GM23338 (cell line): Measurements from ENCODE around the gene DCAF10. TPM values are rescaled to one million over a fixed set of nuclear protein-coding genes. Genes with fewer than 3 reads are reported as not detected.
"Not testable (repeated sequence)": the region's sequence is repeated elsewhere in the genome, so short reads cannot be mapped to it uniquely, and the experiment has no call there.

Source experiments
- ATAC-seq: fragments of 200-7000 bp; cut with Tn5 transposase; 3 replicates; pipeline ENCODE4 v1.9.1; 2020
- DNase-seq: peaks from one replicate; pipeline ENCODE4 v3.0.0-alpha.2; 2015; ENCODE audit warnings: low spot score
- H2AFZ ChIP-seq: fragments of 200-600 bp; sonication (generic); 2 replicates; pipeline ENCODE4 v1.8.0; 2016; ENCODE audit warnings: antibody characterized with exemption, mild to moderate bottlenecking, moderate library complexity
- H3F3A ChIP-seq: fragments of 200-600 bp; sonication (generic); replicated peaks from 2 replicates; pipeline ENCODE4 v1.8.0; 2017; ENCODE audit warnings: antibody characterized with exemption, mixed run types, low read depth
- H3K27ac ChIP-seq: fragments of 200-600 bp; sonication (generic); 2 replicates; pipeline ENCODE4 v1.6.1; 2016; ENCODE audit warnings: low read depth
- H3K27me3 ChIP-seq: fragments of 200-600 bp; sonication (generic); 2 replicates; pipeline ENCODE4 v1.8.0; 2016; ENCODE audit warnings: mild to moderate bottlenecking, mixed run types, moderate library complexity; ENCODE audit not compliant: insufficient read depth
- H3K36me3 ChIP-seq: fragments of 200-600 bp; sonication (generic); 2 replicates; pipeline ENCODE4 v1.8.0; 2016; ENCODE audit warnings: mild to moderate bottlenecking; ENCODE audit not compliant: insufficient read depth
- H3K4me1 ChIP-seq: fragments of 200-600 bp; sonication (generic); 2 replicates; pipeline ENCODE4 v1.8.0; 2016; ENCODE audit warnings: mild to moderate bottlenecking, moderate library complexity; ENCODE audit not compliant: insufficient read depth
- H3K4me2 ChIP-seq: fragments of 200-600 bp; sonication (generic); 2 replicates; pipeline ENCODE4 v1.7.1; 2017; ENCODE audit warnings: mixed run types
- H3K4me3 ChIP-seq: fragments of 200-600 bp; sonication (generic); 2 replicates; pipeline ENCODE4 v1.6.1; 2016; ENCODE audit warnings: mixed run types
- H3K79me2 ChIP-seq: fragments of 200-600 bp; sonication (generic); replicated peaks from 2 replicates; pipeline ENCODE4 v1.8.0; 2017; ENCODE audit warnings: mild to moderate bottlenecking; ENCODE audit not compliant: insufficient read depth
- H3K9me2 ChIP-seq: fragments of 200-600 bp; sonication (generic); 2 replicates; pipeline ENCODE4 v1.8.0; 2017; ENCODE audit not compliant: insufficient read depth
- H4K20me1 ChIP-seq: fragments of 200-600 bp; sonication (generic); replicated peaks from 2 replicates; pipeline ENCODE4 v1.8.0; 2017; ENCODE audit warnings: mild to moderate bottlenecking; ENCODE audit not compliant: insufficient read depth
- H3K27ac Mint-ChIP-seq: 2 replicates; pipeline ENCODE4 v1.8.0; 2020; ENCODE audit warnings: inconsistent platforms, mild to moderate bottlenecking, moderate library complexity, mixed read lengths
- H3K27me3 Mint-ChIP-seq: 3 replicates; pipeline ENCODE4 v1.8.0; 2022; ENCODE audit warnings: low read depth, mild to moderate bottlenecking, moderate library complexity, mixed read lengths, inconsistent platforms; ENCODE audit not compliant: insufficient read depth, poor library complexity
- H3K36me3 Mint-ChIP-seq: 3 replicates; pipeline ENCODE4 v1.8.0; 2021; ENCODE audit warnings: low read depth, mild to moderate bottlenecking, inconsistent platforms, moderate library complexity, mixed read lengths
- H3K4me1 Mint-ChIP-seq: 3 replicates; pipeline ENCODE4 v1.8.0; 2020; ENCODE audit warnings: mild to moderate bottlenecking, inconsistent platforms, mixed read lengths
- H3K4me3 Mint-ChIP-seq: 3 replicates; pipeline ENCODE4 v1.8.0; 2021; ENCODE audit warnings: moderate library complexity, mild to moderate bottlenecking, inconsistent platforms, mixed read lengths
- H3K9me3 Mint-ChIP-seq: 3 replicates; pipeline ENCODE4 v1.8.0; 2020; ENCODE audit warnings: moderate library complexity, mild to moderate bottlenecking, inconsistent platforms, mixed read lengths
- CTCF ChIP-seq, 2 experiments: fragments of 200-600 bp in 1 of 2; sonication (generic) in 1 of 2; conservative IDR thresholded peaks; 2 replicates each; pipeline versions ENCODE4 v1.5.1 to v1.6.1; 2016 to 2017; ENCODE audit warnings: antibody characterized with exemption in 2 of 2, low read depth in 2 of 2, mild to moderate bottlenecking in 2 of 2, moderate library complexity in 1 of 2
- ETS1 ChIP-seq: IDR thresholded peaks from 2 replicates; pipeline ENCODE4 v1.6.1; 2016; ENCODE audit warnings: antibody characterized with exemption
- polyA plus RNA-seq: library from polyadenylated mRNA; unstranded; fragments of >200 nt; fragmentation: Nextera tagmentation; extraction: Ambion mirVana; gene quantifications from 2 replicates; pipeline ENCODE4 v1.2.1, GENCODE V29; 2016
- total RNA-seq: library from RNA; depleted of rRNA; stranded (reverse); fragments of >200 nt; shearing (Covaris generic); gene quantifications from 2 replicates; pipeline ENCODE4 v1.2.3, GENCODE V29; 2014
- TF ChIP-seq, protein P1 (sequence below): IDR thresholded peaks from one replicate; pipeline ENCODE4 v1.6.1; 2018; ENCODE audit warnings: antibody characterized with exemption; ENCODE audit not compliant: unreplicated experiment
- TF ChIP-seq, protein P2 (sequence below): fragments of 250-450 bp; sonication (Bioruptor Pico); IDR thresholded peaks from 2 replicates; pipeline ENCODE4 v1.5.0; 2020; ENCODE audit warnings: mild to moderate bottlenecking, moderate library complexity

Gene DCAF10
- total and polyA plus RNA-seq, 2 experiments from 2014 or later, result 6.6 to 11.5 TPM

DNA sequence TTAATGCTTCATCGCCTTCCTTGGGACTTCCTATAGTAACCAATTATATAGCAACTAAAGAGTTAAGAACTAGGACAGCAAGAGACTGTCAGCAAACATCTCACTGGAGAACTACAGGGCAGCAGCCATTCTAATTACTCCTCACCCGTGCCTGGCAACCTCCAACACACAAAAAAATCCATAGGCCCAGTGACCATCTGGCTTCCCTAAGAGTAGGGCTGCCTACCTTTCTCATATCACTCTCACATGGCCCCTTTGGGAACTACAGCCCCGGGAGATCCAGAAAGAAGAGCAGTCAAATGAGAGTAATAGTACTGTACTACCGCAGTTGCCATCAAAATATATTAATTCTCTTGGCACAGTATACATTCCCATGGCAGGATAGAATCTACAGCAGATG is 5.7 kb downstream of the DCAF10 start (continued):
- TF ChIP-seq, protein P1, sequence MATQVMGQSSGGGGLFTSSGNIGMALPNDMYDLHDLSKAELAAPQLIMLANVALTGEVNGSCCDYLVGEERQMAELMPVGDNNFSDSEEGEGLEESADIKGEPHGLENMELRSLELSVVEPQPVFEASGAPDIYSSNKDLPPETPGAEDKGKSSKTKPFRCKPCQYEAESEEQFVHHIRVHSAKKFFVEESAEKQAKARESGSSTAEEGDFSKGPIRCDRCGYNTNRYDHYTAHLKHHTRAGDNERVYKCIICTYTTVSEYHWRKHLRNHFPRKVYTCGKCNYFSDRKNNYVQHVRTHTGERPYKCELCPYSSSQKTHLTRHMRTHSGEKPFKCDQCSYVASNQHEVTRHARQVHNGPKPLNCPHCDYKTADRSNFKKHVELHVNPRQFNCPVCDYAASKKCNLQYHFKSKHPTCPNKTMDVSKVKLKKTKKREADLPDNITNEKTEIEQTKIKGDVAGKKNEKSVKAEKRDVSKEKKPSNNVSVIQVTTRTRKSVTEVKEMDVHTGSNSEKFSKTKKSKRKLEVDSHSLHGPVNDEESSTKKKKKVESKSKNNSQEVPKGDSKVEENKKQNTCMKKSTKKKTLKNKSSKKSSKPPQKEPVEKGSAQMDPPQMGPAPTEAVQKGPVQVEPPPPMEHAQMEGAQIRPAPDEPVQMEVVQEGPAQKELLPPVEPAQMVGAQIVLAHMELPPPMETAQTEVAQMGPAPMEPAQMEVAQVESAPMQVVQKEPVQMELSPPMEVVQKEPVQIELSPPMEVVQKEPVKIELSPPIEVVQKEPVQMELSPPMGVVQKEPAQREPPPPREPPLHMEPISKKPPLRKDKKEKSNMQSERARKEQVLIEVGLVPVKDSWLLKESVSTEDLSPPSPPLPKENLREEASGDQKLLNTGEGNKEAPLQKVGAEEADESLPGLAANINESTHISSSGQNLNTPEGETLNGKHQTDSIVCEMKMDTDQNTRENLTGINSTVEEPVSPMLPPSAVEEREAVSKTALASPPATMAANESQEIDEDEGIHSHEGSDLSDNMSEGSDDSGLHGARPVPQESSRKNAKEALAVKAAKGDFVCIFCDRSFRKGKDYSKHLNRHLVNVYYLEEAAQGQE, result no peak
- TF ChIP-seq CTCF (conservative IDR thresholded peaks at IDR 0.05; ENCODE audit: low read depth in 2 of 2) (no peak), ETS1 (no peak)

- not testable (repeated sequence) for H3K27ac Mint-ChIP-seq, H3K9me2 ChIP-seq, H3K27me3 ChIP-seq, H3K79me2 ChIP-seq, H3K27me3 Mint-ChIP-seq, DNase-seq, H2AFZ ChIP-seq, H3K9me3 Mint-ChIP-seq, H3K4me1 Mint-ChIP-seq, H3K4me2 ChIP-seq, H3K4me3 ChIP-seq, ATAC-seq, H4K20me1 ChIP-seq, H3K4me3 Mint-ChIP-seq, H3F3A ChIP-seq, H3K27ac ChIP-seq, H3K4me1 ChIP-seq, H3K36me3 ChIP-seq, H3K36me3 Mint-ChIP-seq
These were observed 9.1 kb downstream of the DCAF10 start for GRCh38 chr9:37809676-37810075.

DNA sequence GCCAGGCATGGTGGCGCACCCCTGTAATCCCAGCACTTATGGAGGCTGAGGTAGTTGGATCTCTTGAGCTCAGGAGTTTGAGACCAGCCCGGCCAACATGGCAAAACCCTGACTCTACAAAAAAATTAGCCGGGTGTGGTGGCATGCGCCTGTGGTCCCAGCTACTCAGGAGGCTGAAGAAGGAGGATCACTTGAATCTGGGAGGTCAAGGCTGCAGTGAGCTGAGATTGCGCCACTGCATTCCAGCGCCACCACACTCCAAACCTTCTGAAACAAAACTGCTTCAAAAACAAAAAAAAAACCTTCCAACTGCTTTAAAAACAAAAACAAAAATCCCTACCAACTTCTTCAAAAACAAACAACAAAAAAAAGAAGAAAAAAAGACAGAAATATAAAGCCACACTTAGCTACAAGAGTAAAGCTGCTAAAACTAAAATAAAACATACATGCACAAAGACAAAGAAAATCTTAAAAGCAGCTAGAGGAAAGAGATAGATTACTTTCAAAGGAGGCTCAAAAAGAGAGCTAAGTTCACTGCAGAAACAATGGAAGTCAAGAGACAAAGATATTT is 11.4 kb downstream of the DCAF10 start:
- no peak for ATAC-seq
- Histone ChIP-seq H3K4me2 (no peak overlapping the region), H3K4me1 (no peaks in the 10 kb centered on the region), H3K27ac (no peak overlapping the region), H3K4me3 (no peak overlapping the region), H4K20me1 (no peaks in the 10 kb centered on the region), H3K79me2 (peaks cover 9% of the 10 kb centered on the region), H3K9me2 (no peaks in the 10 kb centered on the region), H2AFZ (no peak overlapping the region), H3K36me3 (no peaks in the 10 kb centered on the region), H3F3A (no peaks in the 10 kb centered on the region), H3K27me3 (no peaks in the 10 kb centered on the region)
- peak overlapping the region; percentile 14; the same call in 1 of the 2 replicates for H3K27ac Mint-ChIP-seq
- no peaks in the 10 kb centered on the region for H3K9me3 Mint-ChIP-seq
- no peak overlapping the region for H3K4me3 Mint-ChIP-seq
- H3K36me3 Mint-ChIP-seq, result no peaks in the 10 kb centered on the region
- H3K4me1 Mint-ChIP-seq, result no peaks in the 10 kb centered on the region
- no peaks in the 10 kb centered on the region for H3K27me3 Mint-ChIP-seq
- no peak for DNase-seq
- TF ChIP-seq, protein P2, sequence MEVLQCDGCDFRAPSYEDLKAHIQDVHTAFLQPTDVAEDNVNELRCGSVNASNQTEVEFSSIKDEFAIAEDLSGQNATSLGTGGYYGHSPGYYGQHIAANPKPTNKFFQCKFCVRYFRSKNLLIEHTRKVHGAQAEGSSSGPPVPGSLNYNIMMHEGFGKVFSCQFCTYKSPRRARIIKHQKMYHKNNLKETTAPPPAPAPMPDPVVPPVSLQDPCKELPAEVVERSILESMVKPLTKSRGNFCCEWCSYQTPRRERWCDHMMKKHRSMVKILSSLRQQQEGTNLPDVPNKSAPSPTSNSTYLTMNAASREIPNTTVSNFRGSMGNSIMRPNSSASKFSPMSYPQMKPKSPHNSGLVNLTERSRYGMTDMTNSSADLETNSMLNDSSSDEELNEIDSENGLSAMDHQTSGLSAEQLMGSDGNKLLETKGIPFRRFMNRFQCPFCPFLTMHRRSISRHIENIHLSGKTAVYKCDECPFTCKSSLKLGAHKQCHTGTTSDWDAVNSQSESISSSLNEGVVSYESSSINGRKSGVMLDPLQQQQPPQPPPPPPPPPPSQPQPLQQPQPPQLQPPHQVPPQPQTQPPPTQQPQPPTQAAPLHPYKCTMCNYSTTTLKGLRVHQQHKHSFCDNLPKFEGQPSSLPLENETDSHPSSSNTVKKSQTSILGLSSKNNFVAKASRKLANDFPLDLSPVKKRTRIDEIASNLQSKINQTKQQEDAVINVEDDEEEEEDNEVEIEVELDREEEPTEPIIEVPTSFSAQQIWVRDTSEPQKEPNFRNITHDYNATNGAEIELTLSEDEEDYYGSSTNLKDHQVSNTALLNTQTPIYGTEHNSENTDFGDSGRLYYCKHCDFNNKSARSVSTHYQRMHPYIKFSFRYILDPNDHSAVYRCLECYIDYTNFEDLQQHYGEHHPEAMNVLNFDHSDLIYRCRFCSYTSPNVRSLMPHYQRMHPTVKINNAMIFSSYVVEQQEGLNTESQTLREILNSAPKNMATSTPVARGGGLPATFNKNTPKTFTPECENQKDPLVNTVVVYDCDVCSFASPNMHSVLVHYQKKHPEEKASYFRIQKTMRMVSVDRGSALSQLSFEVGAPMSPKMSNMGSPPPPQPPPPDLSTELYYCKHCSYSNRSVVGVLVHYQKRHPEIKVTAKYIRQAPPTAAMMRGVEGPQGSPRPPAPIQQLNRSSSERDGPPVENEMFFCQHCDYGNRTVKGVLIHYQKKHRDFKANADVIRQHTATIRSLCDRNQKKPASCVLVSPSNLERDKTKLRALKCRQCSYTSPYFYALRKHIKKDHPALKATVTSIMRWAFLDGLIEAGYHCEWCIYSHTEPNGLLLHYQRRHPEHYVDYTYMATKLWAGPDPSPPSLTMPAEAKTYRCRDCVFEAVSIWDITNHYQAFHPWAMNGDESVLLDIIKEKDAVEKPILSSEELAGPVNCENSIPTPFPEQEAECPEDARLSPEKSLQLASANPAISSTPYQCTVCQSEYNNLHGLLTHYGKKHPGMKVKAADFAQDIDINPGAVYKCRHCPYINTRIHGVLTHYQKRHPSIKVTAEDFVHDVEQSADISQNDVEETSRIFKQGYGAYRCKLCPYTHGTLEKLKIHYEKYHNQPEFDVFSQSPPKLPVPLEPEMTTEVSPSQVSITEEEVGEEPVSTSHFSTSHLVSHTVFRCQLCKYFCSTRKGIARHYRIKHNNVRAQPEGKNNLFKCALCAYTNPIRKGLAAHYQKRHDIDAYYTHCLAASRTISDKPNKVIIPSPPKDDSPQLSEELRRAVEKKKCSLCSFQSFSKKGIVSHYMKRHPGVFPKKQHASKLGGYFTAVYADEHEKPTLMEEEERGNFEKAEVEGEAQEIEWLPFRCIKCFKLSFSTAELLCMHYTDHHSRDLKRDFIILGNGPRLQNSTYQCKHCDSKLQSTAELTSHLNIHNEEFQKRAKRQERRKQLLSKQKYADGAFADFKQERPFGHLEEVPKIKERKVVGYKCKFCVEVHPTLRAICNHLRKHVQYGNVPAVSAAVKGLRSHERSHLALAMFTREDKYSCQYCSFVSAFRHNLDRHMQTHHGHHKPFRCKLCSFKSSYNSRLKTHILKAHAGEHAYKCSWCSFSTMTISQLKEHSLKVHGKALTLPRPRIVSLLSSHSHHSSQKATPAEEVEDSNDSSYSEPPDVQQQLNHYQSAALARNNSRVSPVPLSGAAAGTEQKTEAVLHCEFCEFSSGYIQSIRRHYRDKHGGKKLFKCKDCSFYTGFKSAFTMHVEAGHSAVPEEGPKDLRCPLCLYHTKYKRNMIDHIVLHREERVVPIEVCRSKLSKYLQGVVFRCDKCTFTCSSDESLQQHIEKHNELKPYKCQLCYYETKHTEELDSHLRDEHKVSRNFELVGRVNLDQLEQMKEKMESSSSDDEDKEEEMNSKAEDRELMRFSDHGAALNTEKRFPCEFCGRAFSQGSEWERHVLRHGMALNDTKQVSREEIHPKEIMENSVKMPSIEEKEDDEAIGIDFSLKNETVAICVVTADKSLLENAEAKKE (CRISPR knock-in tag), result no peak
